Sigmoid colon (tissue), 7 donors: Measurements from ENCODE around the gene SMAD6. TPM values are rescaled to one million over a fixed set of nuclear protein-coding genes. Genes with fewer than 3 reads are reported as not detected.

Experiments used
- DNase-seq: peaks from one replicate; pipeline ENCODE4 v3.0.0-alpha.2; 2019
- H3K27ac ChIP-seq, 4 donors: fragments of 200-600 bp; sonication (generic); one replicate each; pipeline ENCODE4 v1.5.1; 2016 to 2019; ENCODE audit warnings: mild to moderate bottlenecking in 1 of 4
- H3K27me3 ChIP-seq, 3 donors: fragments of 200-600 bp; sonication (generic); one replicate each; pipeline ENCODE4 v1.5.1; 2019; ENCODE audit warnings: mild to moderate bottlenecking in 1 of 3
- H3K36me3 ChIP-seq, 4 donors: fragments of 200-600 bp; sonication (generic); one replicate each; pipeline ENCODE4 v1.5.1; 2016 to 2019
- H3K4me1 ChIP-seq, 4 donors: fragments of 200-600 bp; sonication (generic); one replicate each; pipeline ENCODE4 v1.5.1; 2017 to 2019
- H3K4me3 ChIP-seq, 4 donors: fragments of 200-600 bp; sonication (generic); one replicate each; pipeline ENCODE4 v1.5.1; 2017 to 2019; ENCODE audit warnings: mild to moderate bottlenecking in 2 of 4, moderate library complexity in 1 of 4
- H3K9me3 ChIP-seq, 4 donors: fragments of 200-600 bp in 3 of 4; sonication (generic) in 3 of 4; one replicate each; pipeline versions ENCODE4 v1.5.1 to v1.6.1; 2013 to 2019
- EP300 ChIP-seq, 4 donors: sonication (generic); formaldehyde crosslinking; IDR thresholded peaks; one replicate each; pipeline ENCODE4 v1.6.1; 2017; ENCODE audit warnings: antibody characterized with exemption in 4 of 4
- POLR2A ChIP-seq, 2 donors: fragments of 450-650 bp; IDR thresholded peaks; one replicate each; pipeline ENCODE4 v1.6.1; 2016; ENCODE audit warnings: antibody characterized with exemption in 2 of 2, mild to moderate bottlenecking in 2 of 2, moderate library complexity in 2 of 2
- POLR2AphosphoS5 ChIP-seq, 4 donors: sonication (generic); formaldehyde crosslinking; IDR thresholded peaks; one replicate each; pipeline ENCODE4 v1.6.1; 2017; ENCODE audit warnings: antibody characterized with exemption in 4 of 4
- WGBS, 2 donors: extraction: QIAGEN DNeasy Blood & Tissue Kit; methylation state at CpG; one replicate each; pipeline ENCODE4 v1.1.7; 2013; 5-methylcytosine and 5-hydroxymethylcytosine counted together
- intact Hi-C: fragments of 100-400 bp; cut with DNase I; formaldehyde crosslinking; loops from one replicate; pipeline ENCODE4 v1.15.1; 2023
- polyA plus RNA-seq, 3 donors: library from polyadenylated mRNA; stranded (reverse); fragments of 200-250 nt; gene quantifications; one replicate each; pipeline ENCODE4 v1.2.3, GENCODE V29; 2013
- total RNA-seq, 4 donors: library from RNA; depleted of rRNA; stranded (reverse); fragments of >200 nt; gene quantifications; one replicate each; pipeline ENCODE4 v1.1.0, GENCODE V29; 2016
- TF ChIP-seq, protein P1 (sequence below), 4 experiments: fragments of 450-650 bp in 3 of 4; fragments of 200-600 bp in 1 of 4; IDR thresholded peaks; one replicate each; pipeline ENCODE4 v1.5.1; 2016 to 2019; ENCODE audit warnings: antibody characterized with exemption in 4 of 4, mild to moderate bottlenecking in 3 of 4, moderate library complexity in 2 of 4
- donor health status: healthy with polysubstance abuse.
- donor health status: Bipolar disorder and iron deficiency.
- donor health status: healthy.

Gene SMAD6
- total and polyA plus RNA-seq, 7 donors, result 1.8 to 9.2 (median 5.7) TPM

DNA sequence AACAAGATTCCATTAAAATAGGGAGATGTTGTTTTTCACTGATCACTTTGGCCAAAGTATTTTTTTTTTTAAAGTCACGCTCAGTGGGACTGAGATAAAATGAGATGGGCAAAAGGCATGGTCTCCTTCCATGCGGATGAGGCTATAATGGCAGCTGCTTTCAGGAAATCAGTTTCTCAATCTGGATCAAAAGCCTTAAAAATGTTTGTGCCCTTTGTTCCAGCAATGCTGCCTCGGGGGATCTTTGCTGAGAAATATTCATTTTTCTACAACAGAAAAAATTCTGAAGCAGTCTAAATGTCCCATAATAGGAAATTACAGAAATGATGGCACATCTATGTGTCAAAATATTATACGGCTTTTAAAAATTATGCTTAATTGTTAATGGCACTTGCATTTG, 97.2 kb downstream of the SMAD6 start:
- H3K4me1 ChIP-seq, result peaks cover 0 to 26% (median 25%) of the 10 kb centered on the region in 4 donors
- no peak overlapping the region for H3K27ac ChIP-seq
- no peaks in the 10 kb centered on the region for H3K27me3 ChIP-seq
- DNase-seq, result no peak
- no peaks in the 10 kb centered on the region for H3K36me3 ChIP-seq
- 87 to 92% methylated on average over 4 of the region's 4 CpGs for WGBS, 2 donors
- TF ChIP-seq POLR2A (IDR thresholded peaks at IDR 0.05), result no peak
- TF ChIP-seq, protein P1, sequence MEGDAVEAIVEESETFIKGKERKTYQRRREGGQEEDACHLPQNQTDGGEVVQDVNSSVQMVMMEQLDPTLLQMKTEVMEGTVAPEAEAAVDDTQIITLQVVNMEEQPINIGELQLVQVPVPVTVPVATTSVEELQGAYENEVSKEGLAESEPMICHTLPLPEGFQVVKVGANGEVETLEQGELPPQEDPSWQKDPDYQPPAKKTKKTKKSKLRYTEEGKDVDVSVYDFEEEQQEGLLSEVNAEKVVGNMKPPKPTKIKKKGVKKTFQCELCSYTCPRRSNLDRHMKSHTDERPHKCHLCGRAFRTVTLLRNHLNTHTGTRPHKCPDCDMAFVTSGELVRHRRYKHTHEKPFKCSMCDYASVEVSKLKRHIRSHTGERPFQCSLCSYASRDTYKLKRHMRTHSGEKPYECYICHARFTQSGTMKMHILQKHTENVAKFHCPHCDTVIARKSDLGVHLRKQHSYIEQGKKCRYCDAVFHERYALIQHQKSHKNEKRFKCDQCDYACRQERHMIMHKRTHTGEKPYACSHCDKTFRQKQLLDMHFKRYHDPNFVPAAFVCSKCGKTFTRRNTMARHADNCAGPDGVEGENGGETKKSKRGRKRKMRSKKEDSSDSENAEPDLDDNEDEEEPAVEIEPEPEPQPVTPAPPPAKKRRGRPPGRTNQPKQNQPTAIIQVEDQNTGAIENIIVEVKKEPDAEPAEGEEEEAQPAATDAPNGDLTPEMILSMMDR (IDR thresholded peaks at IDR 0.05), result no peak
- no peak for TF ChIP-seq POLR2AphosphoS5 (IDR thresholded peaks at IDR 0.05)
- TF ChIP-seq EP300 (IDR thresholded peaks at IDR 0.05), result no peak
- H3K4me3 ChIP-seq, result no peak overlapping the region
- no peaks in the 10 kb centered on the region for H3K9me3 ChIP-seq
- intact Hi-C loops, result no loop called here

DNA sequence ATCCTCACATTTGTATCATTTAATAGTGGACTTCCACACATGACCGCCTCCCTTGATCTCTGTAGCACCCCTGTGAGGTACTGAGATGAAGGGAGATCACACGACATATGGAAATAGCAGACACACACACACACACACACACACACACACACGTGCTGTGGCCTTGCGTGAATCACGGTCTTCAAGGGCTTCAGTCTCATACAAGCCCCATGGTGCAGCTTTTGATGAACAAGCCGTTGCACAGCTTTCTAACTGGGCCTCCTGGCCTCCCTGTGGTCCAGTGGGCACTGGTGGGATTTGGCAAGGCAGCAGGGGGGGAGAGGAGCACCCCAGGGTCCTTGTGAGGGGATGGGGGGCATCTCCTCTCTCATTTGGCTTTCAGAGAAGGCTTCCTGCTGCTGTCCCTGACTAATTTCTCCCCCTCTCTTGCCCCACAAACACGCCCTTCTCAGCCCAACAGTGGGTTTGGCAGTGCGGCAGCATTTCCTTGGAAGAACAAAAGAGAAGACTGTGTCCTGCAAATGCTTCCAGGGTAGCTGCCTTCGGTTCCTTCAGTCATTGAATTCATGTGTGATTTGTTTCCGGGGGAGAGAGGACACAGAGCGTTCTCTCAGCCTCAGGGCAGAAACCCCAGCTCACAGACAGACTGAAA, 98.7 kb downstream of the SMAD6 start:
- DNase-seq, result no peak
- Histone ChIP-seq H3K36me3 (no peaks in the 10 kb centered on the region), H3K4me3 (no peak overlapping the region), H3K27me3 (no peaks in the 10 kb centered on the region), H3K9me3 (no peaks in the 10 kb centered on the region), H3K4me1 (peaks cover 0 to 26% (median 25%) of the 10 kb centered on the region in 4 donors), H3K27ac (no peak overlapping the region)
- 87 to 90% methylated on average over 11 of the region's 11 CpGs for WGBS, 2 donors
- TF ChIP-seq POLR2AphosphoS5 (IDR thresholded peaks at IDR 0.05) (no peak), EP300 (IDR thresholded peaks at IDR 0.05) (no peak), POLR2A (IDR thresholded peaks at IDR 0.05) (no peak)
- TF ChIP-seq, protein P1 (IDR thresholded peaks at IDR 0.05), result no peak
- intact Hi-C loops, result loop anchor here (5.0 kb wide), 1 partner anchor 42 kb away; no protein-coding TSS in a partner anchor

DNA sequence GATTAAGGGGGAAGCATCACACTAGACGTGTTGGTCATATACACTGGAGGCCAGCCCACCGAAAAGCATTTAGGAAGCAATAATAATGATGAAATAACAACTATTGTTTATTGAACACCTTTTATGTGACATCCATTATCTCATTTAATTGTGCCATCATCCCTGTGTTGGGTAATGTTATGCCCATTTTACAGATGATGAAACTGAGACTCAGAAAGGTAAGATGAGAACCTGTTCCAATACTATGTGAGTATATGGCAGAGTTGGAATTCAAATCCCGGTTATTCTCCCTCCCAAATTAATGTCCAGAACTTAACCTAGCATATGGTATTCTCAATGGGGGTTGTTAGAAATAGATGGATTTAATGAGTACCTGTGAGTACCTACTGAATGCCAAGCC, 99.2 kb downstream of the SMAD6 start:
- TF ChIP-seq POLR2AphosphoS5 (IDR thresholded peaks at IDR 0.05) (no peak), POLR2A (IDR thresholded peaks at IDR 0.05) (no peak), EP300 (IDR thresholded peaks at IDR 0.05) (no peak)
- TF ChIP-seq, protein P1 (IDR thresholded peaks at IDR 0.05), result no peak
- no peaks in the 10 kb centered on the region for H3K9me3 ChIP-seq
- H3K27ac ChIP-seq, result peak overlapping the region in 1 of 4 donors; percentile 79
- peaks cover 0 to 26% (median 25%) of the 10 kb centered on the region in 4 donors for H3K4me1 ChIP-seq
- no peak overlapping the region for H3K4me3 ChIP-seq
- 77 to 83% methylated on average over 3 of the region's 3 CpGs for WGBS, 2 donors
- H3K36me3 ChIP-seq, result no peaks in the 10 kb centered on the region
- no peak for DNase-seq
- intact Hi-C loops, result loop anchor here (5.0 kb wide), 1 partner anchor 41 kb away; no protein-coding TSS in a partner anchor
- no peaks in the 10 kb centered on the region for H3K27me3 ChIP-seq

DNA sequence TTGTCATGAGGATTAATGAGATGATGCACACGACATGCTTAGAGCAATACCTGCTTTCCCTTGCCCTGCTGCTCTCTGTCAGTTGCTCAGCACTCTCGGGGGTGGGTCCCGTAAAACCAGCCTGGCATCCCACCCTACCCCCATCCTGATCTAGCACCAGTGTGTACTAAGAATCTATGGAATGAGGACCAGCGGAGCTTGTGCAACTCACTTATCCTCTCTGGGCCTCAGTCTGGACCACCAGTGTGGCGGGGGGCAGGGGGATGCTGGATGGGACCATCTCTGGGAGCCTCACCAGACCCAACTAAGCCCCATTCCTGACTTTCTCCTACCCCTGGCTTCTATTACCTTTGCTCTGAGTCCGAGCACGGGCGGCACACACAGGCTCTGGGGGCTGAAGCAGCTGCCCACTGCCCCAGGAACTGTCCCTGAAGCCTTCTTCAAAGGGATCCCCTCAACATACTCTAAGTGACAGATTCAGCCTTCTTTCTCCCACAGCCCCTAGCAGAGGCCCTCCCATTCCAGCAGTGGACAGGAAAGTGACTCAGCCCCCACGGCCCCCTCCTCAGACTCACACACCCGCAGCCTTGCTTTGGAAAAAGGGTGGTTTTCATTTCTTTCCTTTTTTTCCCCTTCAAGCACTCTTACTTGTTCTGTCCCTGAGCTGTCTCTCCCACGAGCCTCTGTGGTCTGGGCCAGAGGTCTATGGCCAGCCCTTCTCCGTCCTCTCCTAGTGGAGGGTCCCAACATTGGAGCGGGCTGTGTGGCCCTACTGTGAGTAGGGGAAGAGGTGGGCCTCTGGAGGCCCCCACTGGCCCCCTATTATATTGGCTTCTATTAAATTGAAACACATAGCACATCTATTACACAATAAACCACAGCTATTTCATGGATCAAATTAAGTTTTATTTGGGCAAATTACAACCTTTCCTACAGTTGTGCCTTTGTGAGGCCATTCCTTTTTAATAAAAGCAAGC, 100.3 kb downstream of the SMAD6 start:
- WGBS, 2 donors, result 77 to 81% methylated on average over 13 of the region's 13 CpGs
- Histone ChIP-seq H3K4me1 (peaks cover 0 to 26% (median 25%) of the 10 kb centered on the region in 4 donors), H3K36me3 (no peaks in the 10 kb centered on the region), H3K9me3 (no peaks in the 10 kb centered on the region), H3K27ac (peak overlapping the region; percentile 69 to 79 (median 72)), H3K4me3 (no peak overlapping the region), H3K27me3 (no peaks in the 10 kb centered on the region)
- TF ChIP-seq EP300 (IDR thresholded peaks at IDR 0.05), result no peak
- TF ChIP-seq, protein P1 (IDR thresholded peaks at IDR 0.05), result no peak
- no peak for TF ChIP-seq POLR2AphosphoS5 (IDR thresholded peaks at IDR 0.05)
- no peak for TF ChIP-seq POLR2A (IDR thresholded peaks at IDR 0.05)
- intact Hi-C loops, result loop anchor here (5.0 kb wide), 1 partner anchor 40 kb away; no protein-coding TSS in a partner anchor
- no peak for DNase-seq
